ENCODE data around the gene OSM. TPM values are rescaled to one million over a fixed set of nuclear protein-coding genes. Genes with fewer than 3 reads are reported as not detected.

OSM gene
- total RNA-seq, 6 experiments from 2014 or later: not detected

DNA sequence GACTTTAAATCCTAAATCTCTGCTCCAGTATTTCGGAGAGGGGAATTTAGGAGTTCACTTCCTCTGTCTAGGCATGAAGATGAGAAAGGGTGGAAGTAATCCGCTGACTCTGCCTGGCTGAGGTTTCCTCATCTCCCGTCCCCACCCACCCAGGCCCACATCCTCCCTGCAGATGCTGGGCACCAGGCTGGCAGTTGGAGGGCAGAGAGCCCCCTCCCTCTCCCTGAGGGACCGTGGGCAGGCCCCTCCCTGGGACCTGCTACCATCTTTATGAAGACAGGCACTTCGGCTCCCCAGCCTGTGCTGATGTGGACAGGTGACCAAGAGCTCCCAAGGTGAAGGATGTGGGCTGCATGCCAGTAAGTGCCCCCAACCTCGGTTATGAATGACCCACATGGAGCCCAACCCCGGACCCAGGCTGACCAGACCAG lies 16.0 kb upstream of the OSM start:
- DNase-seq: no peak
- Mint-ChIP-seq H3K4me3 (no peak overlapping the region), H3K9me3 (no peaks in the 10 kb centered on the region), H3K36me3 (ENCODE audit: low read depth) (no peaks in the 10 kb centered on the region), H3K27ac (no peak overlapping the region), H3K27me3 (ENCODE audit: insufficient read depth) (peaks cover 3% of the 10 kb centered on the region; the same call in 1 of the 2 replicates), H3K4me1 (ENCODE audit: low read depth) (peaks cover 16% of the 10 kb centered on the region)
- TF ChIP-seq, protein P1, sequence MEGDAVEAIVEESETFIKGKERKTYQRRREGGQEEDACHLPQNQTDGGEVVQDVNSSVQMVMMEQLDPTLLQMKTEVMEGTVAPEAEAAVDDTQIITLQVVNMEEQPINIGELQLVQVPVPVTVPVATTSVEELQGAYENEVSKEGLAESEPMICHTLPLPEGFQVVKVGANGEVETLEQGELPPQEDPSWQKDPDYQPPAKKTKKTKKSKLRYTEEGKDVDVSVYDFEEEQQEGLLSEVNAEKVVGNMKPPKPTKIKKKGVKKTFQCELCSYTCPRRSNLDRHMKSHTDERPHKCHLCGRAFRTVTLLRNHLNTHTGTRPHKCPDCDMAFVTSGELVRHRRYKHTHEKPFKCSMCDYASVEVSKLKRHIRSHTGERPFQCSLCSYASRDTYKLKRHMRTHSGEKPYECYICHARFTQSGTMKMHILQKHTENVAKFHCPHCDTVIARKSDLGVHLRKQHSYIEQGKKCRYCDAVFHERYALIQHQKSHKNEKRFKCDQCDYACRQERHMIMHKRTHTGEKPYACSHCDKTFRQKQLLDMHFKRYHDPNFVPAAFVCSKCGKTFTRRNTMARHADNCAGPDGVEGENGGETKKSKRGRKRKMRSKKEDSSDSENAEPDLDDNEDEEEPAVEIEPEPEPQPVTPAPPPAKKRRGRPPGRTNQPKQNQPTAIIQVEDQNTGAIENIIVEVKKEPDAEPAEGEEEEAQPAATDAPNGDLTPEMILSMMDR (IDR thresholded peaks at IDR 0.05): no peak

DNA sequence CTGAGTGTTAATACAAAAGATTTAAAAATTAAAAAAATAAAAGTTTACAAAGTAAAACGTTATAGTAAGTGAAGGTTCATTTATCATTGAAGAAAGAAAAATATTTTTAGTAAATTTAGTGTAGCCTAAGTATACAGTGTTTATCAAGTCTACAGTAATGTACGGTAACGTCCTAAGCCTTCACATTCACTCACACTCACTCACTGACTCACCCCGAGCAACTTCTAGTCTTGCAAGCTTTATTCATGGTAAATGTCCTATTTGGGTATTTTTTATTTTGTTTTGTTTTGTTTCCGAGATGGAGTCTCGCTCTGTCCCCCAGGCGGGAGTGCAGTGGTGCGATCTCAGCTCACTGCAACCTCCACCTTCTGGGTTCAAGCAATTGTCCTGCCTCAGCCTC lies 13.9 kb upstream of the OSM start:
- Mint-ChIP-seq H3K4me3 (no peak overlapping the region), H3K4me1 (ENCODE audit: low read depth) (peaks cover 21% of the 10 kb centered on the region), H3K27ac (no peak overlapping the region), H3K27me3 (ENCODE audit: insufficient read depth) (peaks cover 3% of the 10 kb centered on the region; the same call in 1 of the 2 replicates), H3K9me3 (no peaks in the 10 kb centered on the region), H3K36me3 (ENCODE audit: low read depth) (no peaks in the 10 kb centered on the region)
- TF ChIP-seq, protein P1 (IDR thresholded peaks at IDR 0.05): no peak
- no peak for DNase-seq

DNA sequence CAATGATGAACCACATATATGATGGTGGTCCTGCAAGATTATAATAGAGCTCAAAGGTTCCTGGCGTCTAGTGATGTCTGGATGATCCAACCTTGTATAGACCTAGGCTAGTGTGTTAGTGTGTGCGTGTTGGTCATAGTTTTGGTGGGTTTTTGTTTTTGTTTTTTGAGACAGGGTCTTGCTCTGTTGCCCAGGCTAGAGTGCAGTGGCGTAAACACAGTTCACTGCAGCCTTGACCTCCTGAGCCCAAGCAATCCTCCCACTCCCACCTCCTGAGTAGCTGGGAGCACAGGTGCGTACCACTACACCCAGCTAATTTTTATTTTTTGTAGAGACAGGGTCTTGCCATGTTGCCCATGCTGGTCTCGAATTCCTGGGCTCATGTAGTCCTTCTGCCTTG lies 13.3 kb upstream of the OSM start:
- no peaks in the 10 kb centered on the region for H3K9me3 Mint-ChIP-seq
- H3K27me3 Mint-ChIP-seq (ENCODE audit: insufficient read depth): peaks cover 3% of the 10 kb centered on the region; the same call in 1 of the 2 replicates
- no peak for DNase-seq
- TF ChIP-seq, protein P1 (IDR thresholded peaks at IDR 0.05): no peak
- no peak overlapping the region for H3K27ac Mint-ChIP-seq
- H3K36me3 Mint-ChIP-seq (ENCODE audit: low read depth): no peaks in the 10 kb centered on the region
- H3K4me1 Mint-ChIP-seq (ENCODE audit: low read depth): peaks cover 21% of the 10 kb centered on the region
- no peak overlapping the region for H3K4me3 Mint-ChIP-seq

DNA sequence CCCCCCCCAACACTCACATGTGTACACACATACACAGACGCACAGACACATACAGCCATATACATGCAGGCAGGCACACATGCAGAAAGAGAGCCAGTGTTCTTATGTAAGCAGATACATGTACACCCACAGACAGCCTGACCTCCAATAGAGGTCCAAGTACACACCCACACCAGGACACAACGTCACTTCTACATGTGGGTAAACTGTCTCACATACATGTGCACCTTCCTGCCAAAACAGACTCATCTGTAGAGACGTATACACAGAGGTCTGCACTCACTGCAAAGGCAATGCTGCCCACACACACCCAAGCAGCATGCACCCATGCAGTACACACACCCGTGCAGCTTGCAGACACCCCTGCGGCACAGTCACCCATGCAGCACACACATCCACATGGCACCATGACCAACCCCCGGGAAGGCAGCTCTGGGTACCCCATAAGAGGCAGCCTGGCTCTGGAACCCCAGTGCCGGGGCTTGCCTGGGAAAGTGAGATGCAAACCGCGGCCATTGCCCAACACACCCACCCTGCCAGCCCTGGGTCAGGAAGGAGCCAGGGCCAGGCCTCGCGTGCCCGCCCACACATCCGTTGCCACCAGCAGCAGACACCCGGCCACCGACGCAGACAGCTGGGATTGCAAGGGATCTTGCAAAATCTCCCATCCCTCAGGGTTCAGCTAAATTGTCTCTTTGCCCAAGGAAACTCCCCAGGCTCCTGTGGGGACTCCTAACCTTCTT lies 12.6 kb upstream of the OSM start:
- TF ChIP-seq, protein P1 (IDR thresholded peaks at IDR 0.05): no peak
- DNase-seq: no peak
- peaks cover 8% of the 10 kb centered on the region for H3K27me3 Mint-ChIP-seq (ENCODE audit: insufficient read depth)
- no peak overlapping the region for H3K4me3 Mint-ChIP-seq
- peaks cover 21% of the 10 kb centered on the region for H3K4me1 Mint-ChIP-seq (ENCODE audit: low read depth)
- no peak overlapping the region for H3K27ac Mint-ChIP-seq
- no peaks in the 10 kb centered on the region for H3K9me3 Mint-ChIP-seq
- no peaks in the 10 kb centered on the region for H3K36me3 Mint-ChIP-seq (ENCODE audit: low read depth)

DNA sequence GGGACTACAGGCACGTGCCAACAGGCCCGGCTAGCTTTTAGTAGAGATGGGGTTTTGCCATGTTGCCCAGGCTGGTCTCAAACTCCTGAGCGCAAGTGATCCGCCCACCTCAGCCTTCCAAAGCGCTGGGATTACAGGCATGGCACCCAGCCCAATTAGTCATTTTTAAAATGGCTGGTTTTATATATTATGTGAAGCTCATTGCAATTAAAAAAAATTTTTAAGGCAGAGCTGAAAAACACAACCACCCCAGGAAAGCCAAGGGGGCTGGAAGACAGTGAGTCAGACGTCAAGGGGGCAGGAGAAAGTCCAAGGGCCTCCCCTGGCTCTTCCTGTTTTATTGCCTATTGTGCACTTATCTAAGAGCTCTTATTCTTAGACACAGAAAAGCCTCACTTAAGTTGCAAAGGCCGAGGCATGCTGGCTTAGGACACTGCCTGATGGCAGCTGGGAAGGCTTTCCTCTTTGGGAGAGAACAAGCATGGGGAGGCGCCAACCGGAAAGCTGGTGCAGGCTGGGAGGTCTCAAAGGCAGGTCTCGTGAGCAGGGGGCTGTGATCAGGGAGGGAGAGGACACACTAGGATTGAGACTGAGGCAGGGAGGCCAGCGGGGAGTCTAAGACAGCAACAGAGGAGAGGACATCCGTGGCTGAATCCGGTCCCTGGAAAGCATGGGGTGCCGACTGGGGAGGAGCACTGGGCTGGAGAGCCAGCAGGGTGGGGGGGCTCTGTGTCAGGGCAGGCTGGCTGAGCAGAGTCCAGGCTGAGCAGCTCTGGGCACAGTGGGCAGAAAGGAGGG lies 11.1 kb upstream of the OSM start:
- Mint-ChIP-seq H3K36me3 (ENCODE audit: low read depth) (no peaks in the 10 kb centered on the region), H3K4me1 (ENCODE audit: low read depth) (peaks cover 21% of the 10 kb centered on the region), H3K27ac (peak overlapping the region; percentile 57; the same call in 1 of the 2 replicates), H3K4me3 (no peak overlapping the region), H3K27me3 (ENCODE audit: insufficient read depth) (peaks cover 14% of the 10 kb centered on the region), H3K9me3 (no peaks in the 10 kb centered on the region)
- TF ChIP-seq, protein P1 (IDR thresholded peaks at IDR 0.05): no peak
- DNase-seq: peak; percentile 23

Measured in HFFc6 (cell line).